ENCODE data around the gene GREM2. TPM values are rescaled to one million over a fixed set of nuclear protein-coding genes. Genes with fewer than 3 reads are reported as not detected.

The GREM2 gene
- total and polyA plus RNA-seq, 9 of the 15 experiments (the other 6 are each of a cell fraction or from before 2014, with no cell fraction given), result 0.01 to 0.07 (median 0.05) TPM; not detected in 5

GRCh38 chr1:240522122-240522822 lies 89.7 kb downstream of the GREM2 start:
- Histone ChIP-seq H3K9me1 (ENCODE audit: control insufficient read depth, insufficient read depth, low read length) (no peaks in the 10 kb centered on the region), H3K4me1 (replicated peaks in 1 of 2; ENCODE audit: control insufficient read depth in 2 of 2, insufficient read depth in 2 of 2, low read length in 2 of 2) (no peaks in the 10 kb centered on the region), H3K4me2 (ENCODE audit: insufficient read depth, low read length) (no peak overlapping the region), H2AFZ (ENCODE audit: low read depth, low read length) (no peak overlapping the region), H3K27ac (ENCODE audit: extremely low read depth, low read depth, low read length) (no peak overlapping the region), H3K4me3 (no peak overlapping the region), H3K9ac (ENCODE audit: insufficient read depth in 1 of 2, low read depth in 2 of 2, low read length in 2 of 2) (no peak overlapping the region), H3K79me2 (ENCODE audit: control insufficient read depth, insufficient read depth, low read length) (no peaks in the 10 kb centered on the region), H3K27me3 (ENCODE audit: control insufficient read depth in 2 of 2, insufficient read depth in 2 of 2, low read length in 2 of 2) (no peaks in the 10 kb centered on the region), H4K20me1 (replicated peaks; ENCODE audit: control insufficient read depth, insufficient read depth, low read length) (no peaks in the 10 kb centered on the region), H3K36me3 (ENCODE audit: control insufficient read depth, insufficient read depth, low read length) (no peaks in the 10 kb centered on the region), H3K9me3 (replicated peaks; ENCODE audit: control insufficient read depth, insufficient read depth, low read depth, low read length) (no peaks in the 10 kb centered on the region; the same call in 1 of the 2 replicates)
- no TSS peak for BruUV-seq (replicated peaks)
- no peak for DNase-seq (ENCODE audit: extremely low read depth in 1 of 4, low spot score in 3 of 4)
- 3% methylated on average over 6 of the region's 6 CpGs for WGBS (ENCODE audit: insufficient coverage, low coverage, missing lambda C conversion rate)
- ChIA-PET POLR2A (interaction anchor here (1.0 kb wide), 1 partner anchor 12 kb away, joined by 3 read pairs; no protein-coding TSS in a partner anchor), CTCF (ENCODE audit: low intra/inter-chr PET ratio) (no interaction called here)
- in situ Hi-C loops (cut with MboI), result no loop called here
- ATAC-seq, result no peak
- intact Hi-C loops (cut with micrococcal nuclease), result no loop called here
- FAIRE-seq, result no peak
- TF ChIP-seq RAD51 (IDR thresholded peaks at IDR 0.05; ENCODE audit: borderline replicate concordance, low read depth) (no peak), HNRNPH1 (optimal IDR thresholded peaks at IDR 0.05; ENCODE audit: low read depth, low read length) (no peak), CSDE1 (IDR thresholded peaks at IDR 0.05) (no peak), ZFP30 (CRISPR knock-in tag; IDR thresholded peaks at IDR 0.05; ENCODE audit: borderline replicate concordance) (no peak), TRIM25 (IDR thresholded peaks at IDR 0.05; ENCODE audit: borderline replicate concordance) (no peak), ESRRB (CRISPR knock-in tag; IDR thresholded peaks at IDR 0.05; ENCODE audit: borderline replicate concordance) (no peak), ZNF347 (CRISPR knock-in tag; IDR thresholded peaks at IDR 0.05; ENCODE audit: low read depth) (no peak), ZNF197 (CRISPR knock-in tag; IDR thresholded peaks at IDR 0.05; ENCODE audit: low read depth) (no peak), HMGXB4 (CRISPR knock-in tag; IDR thresholded peaks at IDR 0.05) (no peak), HIVEP1 (CRISPR knock-in tag; IDR thresholded peaks at IDR 0.05) (no peak), ARID4B (CRISPR knock-in tag; IDR thresholded peaks at IDR 0.05) (no peak), HMG20B (CRISPR knock-in tag; IDR thresholded peaks at IDR 0.05) (no peak), ZNF3 (CRISPR knock-in tag; IDR thresholded peaks at IDR 0.05) (no peak), ZNF785 (CRISPR knock-in tag; IDR thresholded peaks at IDR 0.05) (no peak), ZBTB7A (IDR thresholded peaks at IDR 0.05; ENCODE audit: borderline replicate concordance, control insufficient read depth, low read depth, low read length) (no peak)

All from K562 (cell line).